ENCODE data around the gene ATP6V0A1. TPM values are rescaled to one million over a fixed set of nuclear protein-coding genes. Genes with fewer than 3 reads are reported as not detected.

Gene ATP6V0A1
- total RNA-seq, 1 experiment from 2014 or later, result 53.4 TPM

GRCh38 chr17:42475835-42476234 is 17.2 kb downstream of the ATP6V0A1 start:
- Histone ChIP-seq H3K27ac (ENCODE audit: low read length) (no peak overlapping the region), H3K4me1 (ENCODE audit: control insufficient read depth, insufficient read depth, low read length) (no peaks in the 10 kb centered on the region), H3K4me3 (ENCODE audit: low read depth in 2 of 2, low read length in 2 of 2) (no peak overlapping the region), H3K27me3 (ENCODE audit: control insufficient read depth, insufficient read depth, low read length) (no peaks in the 10 kb centered on the region), H3K36me3 (ENCODE audit: control insufficient read depth, insufficient read depth, low read length) (peaks cover 18% of the 10 kb centered on the region), H3K9me3 (ENCODE audit: control insufficient read depth, insufficient read depth, low read depth, low read length) (no peaks in the 10 kb centered on the region)
- ATAC-seq, result no peak
- in situ Hi-C loops (cut with HindIII; ENCODE audit: low pct_unique_long_range_greater_than_20kb, low sequenced_read_pairs), result no loop called here
- no peak for DNase-seq (ENCODE audit: low read depth, low spot score)
- BruUV-seq (replicated peaks), result no TSS peak
- ChIA-PET POLR2A (interaction anchor here (0.6 kb wide), 1 partner anchor 17 kb away, joined by 3 read pairs; no protein-coding TSS in a partner anchor), CTCF (no interaction called here)
- TF ChIP-seq REST (IDR thresholded peaks at IDR 0.05; ENCODE audit: insufficient read depth in 1 of 2, low read depth in 2 of 2, low read length in 1 of 2) (no peak), POLR2AphosphoS5 (IDR thresholded peaks at IDR 0.05; ENCODE audit: low read depth, low read length) (no peak), TCF7L2 (IDR thresholded peaks at IDR 0.05; ENCODE audit: low read depth, low read length) (no peak), SIN3A (IDR thresholded peaks at IDR 0.05; ENCODE audit: borderline replicate concordance, insufficient read depth, low read depth, low read length) (no peak), CTCF (IDR thresholded peaks at IDR 0.05) (no peak)
- intact Hi-C loops (cut with micrococcal nuclease; ENCODE audit: unreplicated experiment), result no loop called here

GRCh38 chr17:42476411-42476810 is 17.7 kb downstream of the ATP6V0A1 start:
- no TSS peak for BruUV-seq (replicated peaks)
- TF ChIP-seq SIN3A (IDR thresholded peaks at IDR 0.05; ENCODE audit: borderline replicate concordance, insufficient read depth, low read depth, low read length) (no peak), POLR2AphosphoS5 (IDR thresholded peaks at IDR 0.05; ENCODE audit: low read depth, low read length) (no peak), CTCF (IDR thresholded peaks at IDR 0.05) (no peak), TCF7L2 (IDR thresholded peaks at IDR 0.05; ENCODE audit: low read depth, low read length) (no peak), REST (IDR thresholded peaks at IDR 0.05; ENCODE audit: insufficient read depth in 1 of 2, low read depth in 2 of 2, low read length in 1 of 2) (no peak)
- intact Hi-C loops (cut with micrococcal nuclease; ENCODE audit: unreplicated experiment), result no loop called here
- Histone ChIP-seq H3K4me3 (ENCODE audit: low read depth in 2 of 2, low read length in 2 of 2) (no peak overlapping the region), H3K36me3 (ENCODE audit: control insufficient read depth, insufficient read depth, low read length) (peaks cover 18% of the 10 kb centered on the region), H3K27ac (ENCODE audit: low read length) (no peak overlapping the region), H3K27me3 (ENCODE audit: control insufficient read depth, insufficient read depth, low read length) (no peaks in the 10 kb centered on the region), H3K9me3 (ENCODE audit: control insufficient read depth, insufficient read depth, low read depth, low read length) (no peaks in the 10 kb centered on the region), H3K4me1 (ENCODE audit: control insufficient read depth, insufficient read depth, low read length) (no peaks in the 10 kb centered on the region)
- DNase-seq (ENCODE audit: low read depth, low spot score) (no peak), ATAC-seq (no peak)
- POLR2A ChIA-PET, result no interaction called here
- CTCF ChIA-PET, result no interaction called here
- in situ Hi-C loops (cut with HindIII; ENCODE audit: low pct_unique_long_range_greater_than_20kb, low sequenced_read_pairs), result no loop called here

Data from Panc1 (cell line).